Stimulated activated CD8-positive, alpha-beta memory T cell treated with anti-CD3 and anti-CD28 coated beads, Interleukin-4, amount 100 ng/mL, for 24 hours (primary cell): Measurements from ENCODE around the gene NTRK2.

ENCODE experiments used
- DNase-seq: peaks from one replicate; pipeline ENCODE4 v3.0.0-alpha.2; 2020; ENCODE audit warnings: low read depth

Gene NTRK2

GRCh38 chr9:84819491-84819991, 150.0 kb downstream of the NTRK2 start:
- DNase-seq, result no peak

- DNase-seq, result no peak
Observed at GRCh38 chr9:84821431-84821830, 151.9 kb downstream of the NTRK2 start.

GRCh38 chr9:84822589-84823233, 153.2 kb downstream of the NTRK2 start:
- DNase-seq, result no peak

- no peak for DNase-seq
Observed at GRCh38 chr9:84823421-84824271, 154.1 kb downstream of the NTRK2 start.

- DNase-seq, result no peak
Observed at GRCh38 chr9:84827216-84827765, 157.8 kb downstream of the NTRK2 start.

- DNase-seq, result no peak
Observed at GRCh38 chr9:84828046-84828445, 158.5 kb downstream of the NTRK2 start.

GRCh38 chr9:84829471-84829870, 159.9 kb downstream of the NTRK2 start:
- DNase-seq, result no peak

GRCh38 chr9:84829997-84830696, 160.6 kb downstream of the NTRK2 start:
- DNase-seq, result no peak

GRCh38 chr9:84831377-84831776, 161.8 kb downstream of the NTRK2 start:
- DNase-seq, result no peak

- DNase-seq, result no peak
Observed at GRCh38 chr9:84832453-84832852, 162.9 kb downstream of the NTRK2 start.

GRCh38 chr9:84834426-84834825, 164.9 kb downstream of the NTRK2 start:
- no peak for DNase-seq

GRCh38 chr9:84835745-84836144, 166.2 kb downstream of the NTRK2 start:
- no peak for DNase-seq

- DNase-seq, result no peak
Observed at GRCh38 chr9:84838879-84839278, 169.3 kb downstream of the NTRK2 start.

- no peak for DNase-seq
Observed at GRCh38 chr9:84839541-84839940, 170.0 kb downstream of the NTRK2 start.

- no peak for DNase-seq
Observed at GRCh38 chr9:84841931-84842330, 172.4 kb downstream of the NTRK2 start.

- no peak for DNase-seq
Observed at GRCh38 chr9:84843175-84843824, 173.8 kb downstream of the NTRK2 start.

- no peak for DNase-seq
Observed at GRCh38 chr9:84845956-84846900, 176.7 kb downstream of the NTRK2 start.

- DNase-seq, result no peak
Observed at GRCh38 chr9:84846906-84847305, 177.4 kb downstream of the NTRK2 start.

GRCh38 chr9:84849049-84849448, 179.5 kb downstream of the NTRK2 start:
- DNase-seq, result no peak

GRCh38 chr9:84850830-84851392, 181.4 kb downstream of the NTRK2 start:
- no peak for DNase-seq
